GM12892 (cell line): ENCODE data around the gene PYCARD.

ENCODE experiments used
- DNase-seq: peaks from one replicate; pipeline ENCODE4 v3.0.0; 2011; ENCODE audit not compliant: insufficient read length
- FAIRE-seq: peaks from 2 replicates; lab custom pipeline; 2011; peaks lifted over from hg19 to GRCh38; lab: Jason Lieb, UNC
- POLR2A ChIP-seq: IDR thresholded peaks from 2 replicates; pipeline ENCODE4 v1.6.1; 2011; ENCODE audit warnings: low read depth, low read length, control low read depth
- POLR2AphosphoS5 ChIP-seq: IDR thresholded peaks from 2 replicates; pipeline ENCODE4 v1.6.1; 2011; ENCODE audit warnings: low read depth, low read length, control low read depth
- TAF1 ChIP-seq: IDR thresholded peaks from 2 replicates; pipeline ENCODE4 v1.6.1; 2011; ENCODE audit warnings: low read depth, mild to moderate bottlenecking, control low read depth, low read length, borderline replicate concordance

The PYCARD gene

DNA sequence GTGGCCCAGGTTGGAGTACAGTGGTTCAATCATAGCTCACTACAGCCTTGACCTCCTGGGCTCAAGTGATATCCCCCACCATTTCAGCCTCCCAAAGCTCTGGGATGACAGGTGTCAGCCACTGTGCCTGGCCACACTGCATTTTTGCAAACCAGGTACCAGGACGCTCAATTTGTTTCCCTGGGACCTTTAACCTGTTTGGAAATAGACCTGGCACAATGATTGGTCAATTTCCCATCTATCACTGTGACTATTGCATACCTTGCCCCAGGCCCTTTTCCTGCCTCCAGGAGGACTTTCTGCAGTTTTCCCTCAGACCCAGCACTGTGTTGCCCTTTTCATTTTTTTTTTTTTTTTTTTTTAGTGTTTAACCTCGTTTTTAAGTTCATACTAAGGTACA lies 33.7 kb downstream of the PYCARD start:
- no peak for DNase-seq
- TF ChIP-seq POLR2A (no peak), TAF1 (no peak), POLR2AphosphoS5 (no peak)
- no peak for FAIRE-seq

DNA sequence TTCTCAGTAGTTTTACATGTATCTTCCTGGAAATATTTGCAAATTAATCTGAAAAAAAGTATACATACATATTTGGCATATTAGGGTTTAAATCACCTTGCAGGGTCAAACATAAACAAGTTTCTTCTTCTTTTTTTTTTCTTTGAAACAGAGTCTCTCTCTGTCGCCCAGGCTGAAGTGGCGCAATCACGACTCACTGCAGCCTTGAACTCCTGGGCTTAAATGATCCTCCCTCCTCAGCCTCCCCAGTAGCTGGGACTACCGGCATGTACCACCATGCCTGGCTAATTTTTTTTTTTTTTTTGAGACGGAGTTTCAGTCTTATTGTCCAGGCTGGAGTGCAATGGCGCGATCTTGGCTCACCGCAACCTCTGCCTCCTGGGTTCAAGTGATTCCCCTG lies 35.2 kb downstream of the PYCARD start:
- DNase-seq (no peak), FAIRE-seq (no peak)
- TF ChIP-seq POLR2A (no peak), POLR2AphosphoS5 (no peak), TAF1 (no peak)

DNA sequence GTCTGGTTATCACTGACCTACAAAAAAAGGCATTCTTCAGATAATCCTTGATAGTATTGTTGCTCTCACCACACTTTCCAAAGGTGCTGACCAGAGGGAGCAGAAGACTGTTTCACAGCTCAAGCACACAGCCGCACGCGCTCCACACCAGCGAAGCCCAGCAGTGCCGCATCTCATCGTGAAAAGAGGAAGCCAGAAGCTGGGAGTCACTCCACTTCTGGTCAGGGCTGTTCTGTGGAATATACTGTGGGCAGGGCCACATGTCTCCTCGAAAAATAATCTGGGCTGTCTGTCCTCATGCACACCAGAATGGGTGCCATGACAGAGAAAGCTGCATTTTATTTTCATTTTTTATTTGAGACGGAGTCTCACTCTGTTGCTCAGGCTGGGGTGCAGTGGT lies 45.4 kb downstream of the PYCARD start:
- DNase-seq (no peak), FAIRE-seq (no peak)
- TF ChIP-seq POLR2A = no peak
- no peak for TF ChIP-seq TAF1
- no peak for TF ChIP-seq POLR2AphosphoS5
